ENCODE results near the gene NOB1.
"Not testable (repeated sequence)": the region's sequence is repeated elsewhere in the genome, so short reads cannot be mapped to it uniquely, and the experiment has no call there.

NOB1 gene

DNA sequence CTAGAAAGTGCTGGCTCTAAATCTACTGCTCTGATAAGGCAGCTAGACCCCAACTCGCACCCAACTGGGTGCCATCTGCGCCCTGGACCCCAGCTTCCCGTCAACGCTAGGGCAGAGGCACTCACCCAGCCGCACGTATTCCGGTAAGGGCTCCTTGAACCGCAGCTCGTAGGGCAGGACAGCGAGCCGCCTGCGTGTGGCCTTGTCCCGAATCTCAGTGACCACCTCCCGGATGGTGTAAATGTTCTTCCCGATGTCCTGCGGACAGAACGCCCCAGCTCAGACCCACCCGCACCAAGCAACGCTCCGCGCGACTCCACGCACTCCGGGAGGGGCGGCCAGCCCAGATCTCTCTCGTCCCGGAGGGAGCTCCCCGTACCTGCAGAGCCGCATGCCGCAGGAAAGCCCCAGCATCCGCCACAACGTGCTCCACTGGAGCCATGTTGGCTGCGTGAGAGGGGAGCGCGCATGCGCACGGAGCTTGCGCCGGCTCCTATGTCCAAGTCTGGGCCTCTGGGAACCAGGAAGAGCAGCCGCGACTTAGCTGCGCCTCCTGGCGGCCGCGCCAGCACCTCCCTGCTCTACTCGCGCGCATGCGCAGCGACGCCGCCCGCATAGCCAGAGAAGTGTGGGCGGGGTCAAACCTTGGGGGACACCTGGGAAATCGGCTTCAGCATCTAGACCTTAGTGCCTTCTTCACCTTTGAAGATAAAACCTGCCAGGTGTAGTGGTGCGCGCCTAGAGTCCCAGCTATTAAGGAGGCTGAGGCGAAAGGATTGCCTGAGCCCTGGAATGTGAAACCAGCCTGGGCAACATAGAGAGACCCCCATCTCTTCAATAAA is at the start of gene NOB1:
Gene NOB1 (minus strand): TSS at position 458 of the 842 bp plus-strand sequence. CDS start 16 bp downstream, at position 442.
- in situ Hi-C loops (cut with MboI; ENCODE audit: low sequenced_read_pairs) = no loop called here

DNA sequence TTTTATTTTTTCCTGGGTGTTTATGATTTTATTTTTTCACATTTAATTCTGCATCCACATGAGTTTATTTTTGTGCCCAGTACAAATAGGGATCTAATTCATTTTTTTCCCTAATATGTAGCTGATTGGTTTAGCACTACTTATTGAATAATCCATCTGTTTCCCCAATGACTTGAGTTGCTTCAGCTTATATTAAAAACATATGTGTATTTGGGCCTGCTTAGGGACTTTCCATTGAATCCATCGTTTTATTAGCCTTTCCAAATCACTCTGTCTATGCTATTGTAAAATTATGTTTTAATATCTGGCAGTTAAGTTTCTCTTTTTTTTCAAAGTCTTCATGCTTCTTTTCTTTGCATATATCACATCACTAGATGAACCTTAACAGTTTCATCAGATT is 49.6 kb upstream of the NOB1 start:
- in situ Hi-C loops (cut with MboI; ENCODE audit: low sequenced_read_pairs) = no loop called here

DNA sequence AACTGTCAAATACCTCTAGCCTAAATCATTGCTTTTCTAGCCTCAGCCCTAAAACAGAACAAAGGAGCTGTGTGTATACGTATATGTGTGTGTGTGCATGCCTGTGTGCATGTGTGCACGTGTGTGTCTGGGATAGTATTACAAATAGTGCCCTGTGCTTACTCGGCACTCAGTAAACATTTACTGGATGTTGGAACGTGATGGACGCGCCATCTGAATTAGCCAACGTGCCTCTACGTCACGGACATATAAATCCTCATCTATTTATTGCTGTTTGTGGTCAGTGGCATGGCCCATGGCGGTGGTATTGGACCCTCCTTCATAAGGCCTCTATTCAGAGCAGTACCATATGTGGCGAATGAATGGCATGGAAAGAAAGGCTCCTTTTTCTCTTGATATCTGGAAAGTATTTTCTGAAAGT is 44.9 kb upstream of the NOB1 start:
- in situ Hi-C loops (cut with MboI; ENCODE audit: low sequenced_read_pairs) = no loop called here

DNA sequence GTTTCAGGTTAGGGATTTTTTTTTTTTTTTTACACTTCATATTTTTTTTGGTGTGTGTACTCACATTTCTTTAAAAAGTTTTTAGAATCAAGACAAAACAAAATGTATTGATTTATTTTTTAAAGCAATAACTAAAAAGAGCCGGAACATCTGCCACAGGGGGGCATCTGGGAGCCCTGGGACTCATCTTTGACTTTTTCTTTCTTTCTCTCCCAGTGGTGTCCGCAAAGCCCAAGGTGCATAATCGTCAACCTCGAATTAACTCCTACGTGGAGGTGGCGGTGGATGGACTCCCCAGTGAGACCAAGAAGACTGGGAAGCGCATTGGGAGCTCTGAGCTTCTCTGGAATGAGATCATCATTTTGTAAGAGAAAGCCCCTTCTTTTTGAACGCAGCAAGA is 43.7 kb upstream of the NOB1 start:
- in situ Hi-C loops (cut with MboI; ENCODE audit: low sequenced_read_pairs) = no loop called here

DNA sequence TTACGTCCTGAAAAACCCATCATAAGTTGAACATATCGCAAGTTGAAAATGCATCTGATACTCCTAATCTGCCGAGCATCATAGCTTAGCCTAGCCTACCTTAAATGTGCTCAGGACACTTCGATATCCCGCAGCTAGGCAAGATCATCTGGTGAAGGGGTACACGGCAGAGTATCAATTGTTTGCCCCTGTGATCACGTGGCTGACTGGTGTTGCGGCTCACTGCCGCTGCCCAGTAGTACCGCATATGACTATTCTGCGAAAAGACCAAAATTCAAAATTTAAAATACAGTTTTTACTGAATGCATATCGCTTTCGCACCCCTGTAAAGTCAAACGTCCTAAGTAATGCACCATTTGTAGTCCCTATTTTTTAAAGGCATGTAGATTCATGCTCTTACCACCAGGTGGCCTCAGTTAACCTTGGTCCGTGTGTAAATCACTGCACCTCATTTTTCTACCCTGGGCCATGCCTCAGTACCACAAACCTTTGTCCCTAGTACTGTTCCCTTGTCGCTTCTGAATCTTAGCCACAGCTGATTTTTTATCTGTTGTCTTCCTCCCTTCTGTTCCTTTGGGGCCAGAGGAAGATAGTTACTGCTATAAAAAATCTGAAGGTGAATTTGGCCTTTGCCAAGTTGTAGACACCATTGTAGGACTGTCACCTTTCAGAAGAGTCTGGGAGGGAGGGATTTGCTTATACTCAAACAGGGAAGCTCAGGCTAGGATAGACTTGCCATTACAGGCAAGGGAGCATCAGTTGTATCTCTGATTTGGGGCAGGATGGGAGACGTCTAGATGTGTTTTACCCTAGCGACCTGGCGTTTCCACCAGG is 41.8 kb upstream of the NOB1 start:
- in situ Hi-C loops (cut with MboI; ENCODE audit: low sequenced_read_pairs) = no loop called here

DNA sequence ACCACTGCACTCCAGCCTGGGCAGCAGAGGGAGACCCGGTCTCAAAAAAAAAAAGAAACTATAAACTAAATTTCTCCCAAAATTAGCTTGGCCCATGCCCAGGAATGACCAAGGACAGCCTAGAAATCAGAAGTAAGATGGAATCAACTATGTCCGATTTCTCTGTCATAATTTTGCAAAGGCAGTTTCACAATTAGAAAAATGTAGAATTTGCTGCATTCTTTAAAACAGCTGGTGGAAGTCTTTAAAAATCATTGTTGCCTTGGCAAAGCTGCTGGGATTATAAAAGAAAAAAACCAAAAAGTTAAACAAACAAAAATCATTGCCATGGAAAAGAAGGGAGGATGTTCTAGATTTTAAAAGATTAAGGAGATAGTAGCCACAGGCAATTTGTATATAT is 39.8 kb upstream of the NOB1 start:
- in situ Hi-C loops (cut with MboI; ENCODE audit: low sequenced_read_pairs) = no loop called here

DNA sequence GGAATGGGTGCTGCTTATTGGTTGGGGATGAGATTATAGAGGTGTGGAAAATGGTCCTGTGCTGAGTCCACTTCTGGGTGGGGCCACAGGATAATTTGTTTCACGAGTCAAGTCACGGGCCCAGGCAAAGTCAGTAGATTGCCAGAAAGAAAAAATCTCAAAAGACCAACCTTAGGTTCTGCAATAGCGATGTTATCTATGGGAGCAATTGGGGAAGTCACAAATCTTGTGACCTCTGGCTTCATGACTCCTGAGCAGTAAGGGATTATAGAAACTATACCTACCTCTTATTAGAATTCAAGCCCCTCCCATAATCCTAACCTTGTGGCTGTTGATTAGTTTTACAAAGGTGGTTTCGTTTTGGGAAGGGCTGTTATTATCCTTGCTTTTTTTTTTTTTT is 38.8 kb upstream of the NOB1 start:
- in situ Hi-C loops (cut with MboI; ENCODE audit: low sequenced_read_pairs) = no loop called here

DNA sequence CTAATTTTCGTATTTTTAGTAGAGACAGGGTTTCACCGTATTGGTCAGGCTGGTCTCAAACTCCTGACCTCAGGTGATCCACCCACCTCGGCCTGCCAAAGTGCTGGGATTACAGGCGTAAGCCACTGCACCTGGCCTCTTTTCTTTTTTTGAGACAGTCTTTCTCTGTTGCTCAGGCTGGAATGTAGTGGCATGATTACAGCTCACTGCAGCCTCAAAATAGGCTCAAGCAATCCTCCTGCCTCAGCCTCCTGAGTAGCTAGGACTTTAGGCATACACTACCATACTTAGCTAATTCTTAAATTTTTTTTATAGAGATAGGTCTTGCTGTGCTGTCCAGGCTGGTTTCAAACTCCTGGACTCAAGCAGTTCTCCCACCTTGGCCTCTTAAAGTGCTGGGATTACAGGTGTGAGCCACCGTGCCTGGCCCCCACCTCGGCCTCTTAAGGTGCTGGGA is 36.7 kb upstream of the NOB1 start:
- in situ Hi-C loops (cut with MboI; ENCODE audit: low sequenced_read_pairs) = not testable (repeated sequence)

DNA sequence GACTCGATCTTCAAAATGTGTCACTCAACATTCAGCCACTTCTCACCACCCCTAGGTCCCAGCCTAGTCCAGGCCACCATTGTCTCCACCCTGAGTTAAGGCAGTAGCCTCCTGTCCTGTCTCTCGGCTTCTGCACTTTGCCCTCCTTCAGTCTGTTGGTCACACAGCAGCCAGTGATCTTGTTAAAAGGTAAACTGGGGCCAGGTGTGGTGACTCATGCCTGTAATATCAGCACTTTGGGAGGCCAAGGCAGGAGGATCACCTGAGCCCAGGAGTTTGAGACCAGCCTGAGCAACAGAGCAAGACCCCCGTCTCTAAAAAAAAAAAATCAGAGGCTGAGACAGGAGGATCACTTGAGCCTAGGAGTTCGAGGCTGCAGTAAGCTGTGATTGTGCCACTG is 33.2 kb upstream of the NOB1 start:
- in situ Hi-C loops (cut with MboI; ENCODE audit: low sequenced_read_pairs) = no loop called here

DNA sequence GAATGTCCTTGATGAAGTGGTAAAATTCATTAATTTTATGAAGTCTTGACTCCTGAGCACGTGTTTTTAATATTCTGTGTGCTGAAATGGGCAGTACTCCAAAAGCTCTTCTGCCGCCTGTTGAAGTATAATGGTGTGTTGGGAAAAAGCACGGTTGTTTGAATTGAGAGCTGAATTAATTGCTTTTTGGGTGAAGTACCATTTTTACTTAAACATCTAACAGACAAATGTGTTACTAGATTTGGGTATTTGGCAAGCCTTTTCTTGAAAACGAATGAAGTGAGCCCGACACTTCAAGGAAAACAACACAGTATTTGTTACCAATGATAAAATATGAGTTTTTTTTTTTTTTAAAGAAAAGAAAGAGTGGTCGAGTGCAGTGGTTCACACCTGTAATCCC is 29.9 kb upstream of the NOB1 start:
- in situ Hi-C loops (cut with MboI; ENCODE audit: low sequenced_read_pairs) = no loop called here

DNA sequence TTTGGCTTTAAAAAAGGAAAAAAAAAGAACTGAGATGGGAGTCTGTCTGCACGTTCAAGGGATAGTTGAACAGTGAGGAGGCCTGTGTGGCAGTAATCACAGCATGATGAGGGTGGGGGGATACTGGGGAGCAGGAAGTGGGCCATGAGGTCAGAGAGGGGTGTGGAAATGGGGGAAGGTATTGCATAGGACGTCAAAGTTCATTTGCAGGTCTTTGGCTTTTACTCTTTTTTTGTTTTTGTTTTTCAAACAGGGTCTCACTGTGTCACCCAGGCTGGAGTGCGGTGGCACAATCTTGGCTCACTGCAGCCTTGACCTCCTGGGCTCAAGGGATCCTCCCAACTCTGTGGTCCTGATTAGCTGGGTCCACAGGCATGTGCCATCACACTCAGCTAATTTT is 26.4 kb upstream of the NOB1 start:
- in situ Hi-C loops (cut with MboI; ENCODE audit: low sequenced_read_pairs) = no loop called here

DNA sequence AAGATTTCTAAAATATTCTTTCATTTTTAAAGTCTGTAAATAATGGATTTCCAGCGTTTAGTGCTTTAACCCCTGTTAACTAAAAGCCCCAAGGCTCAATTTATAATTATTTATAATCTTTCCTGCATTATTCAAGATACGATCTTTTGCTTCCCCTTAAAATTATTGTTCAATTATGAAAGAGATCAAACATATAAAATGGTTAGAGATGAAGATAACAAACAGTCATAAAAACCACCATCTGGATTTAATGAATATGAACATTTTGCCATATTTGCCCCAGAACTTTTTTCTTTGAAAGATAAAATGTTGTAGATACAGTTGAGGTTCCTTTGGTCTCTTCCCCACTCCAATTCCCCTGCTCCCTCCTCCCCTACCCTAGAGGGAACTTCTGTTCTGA is 25.0 kb upstream of the NOB1 start:
- in situ Hi-C loops (cut with MboI; ENCODE audit: low sequenced_read_pairs) = no loop called here

DNA sequence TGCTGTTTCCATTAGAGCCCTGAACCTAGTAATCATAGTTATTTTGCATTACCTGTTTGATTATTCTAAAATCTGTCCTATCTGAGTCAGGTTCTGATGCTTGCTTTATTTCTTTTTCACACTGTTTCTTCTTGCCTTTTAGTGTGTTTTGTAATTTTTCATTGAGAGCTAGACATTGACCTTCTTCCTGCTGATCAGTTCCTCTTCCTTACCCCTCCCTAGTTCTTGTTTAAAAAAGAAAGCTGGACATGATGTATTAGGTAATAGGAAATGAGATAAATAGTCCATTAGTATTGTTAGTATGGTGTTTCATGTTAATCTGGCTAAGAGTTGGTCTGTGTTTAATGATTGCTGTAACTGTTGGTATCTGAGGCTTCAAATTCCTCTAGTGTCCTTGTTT is 20.8 kb upstream of the NOB1 start:
- in situ Hi-C loops (cut with MboI; ENCODE audit: low sequenced_read_pairs) = no loop called here

DNA sequence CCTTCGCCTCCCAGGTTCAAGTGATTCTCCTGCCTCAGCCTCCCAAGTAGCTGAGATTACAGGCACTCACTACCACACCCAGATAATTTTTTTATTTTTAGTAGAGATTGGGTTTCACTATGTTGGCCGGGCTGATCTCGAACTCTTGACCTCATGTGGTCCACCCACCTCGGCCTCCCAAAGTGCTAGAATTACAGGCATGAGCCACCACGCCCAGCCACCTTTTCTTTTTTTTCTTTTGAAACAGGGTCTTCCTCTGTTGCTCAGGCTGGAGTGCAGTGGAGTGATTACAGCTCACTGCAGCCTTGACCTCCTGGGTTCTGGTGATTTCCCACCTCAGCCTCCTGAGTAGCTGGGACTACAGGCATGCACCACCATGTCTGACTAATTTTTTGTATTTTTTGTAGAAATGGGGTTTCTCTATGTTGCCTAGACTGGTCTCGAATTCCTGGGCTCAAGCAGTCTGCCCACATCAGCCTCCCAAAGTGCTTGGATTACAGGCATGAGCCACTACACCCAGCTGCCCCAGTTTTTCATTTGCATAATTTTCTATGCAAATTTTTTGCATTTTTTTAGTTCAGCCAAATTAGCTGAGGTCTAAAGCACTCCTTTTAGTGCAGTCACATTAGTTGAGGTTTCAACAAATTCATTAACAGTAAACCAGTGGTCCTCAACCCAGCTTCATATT is 18.7 kb upstream of the NOB1 start:
- in situ Hi-C loops (cut with MboI; ENCODE audit: low sequenced_read_pairs) = no loop called here

DNA sequence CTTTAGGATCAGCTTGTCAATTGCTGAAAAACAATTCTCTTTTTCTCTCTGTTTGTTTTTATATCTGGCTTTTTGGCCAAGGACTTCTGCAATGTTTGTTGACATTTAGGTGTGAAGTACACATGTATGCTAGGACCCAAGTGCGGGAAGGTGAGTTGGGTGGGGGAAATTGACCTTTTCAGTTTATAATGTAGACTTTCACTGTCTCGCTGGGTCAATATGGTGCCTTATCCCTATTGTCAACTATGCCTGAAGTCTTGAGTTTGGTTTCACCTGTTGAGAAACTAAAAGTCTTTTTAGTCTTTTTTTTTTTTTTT is 16.9 kb upstream of the NOB1 start:
- in situ Hi-C loops (cut with MboI; ENCODE audit: low sequenced_read_pairs) = no loop called here

DNA sequence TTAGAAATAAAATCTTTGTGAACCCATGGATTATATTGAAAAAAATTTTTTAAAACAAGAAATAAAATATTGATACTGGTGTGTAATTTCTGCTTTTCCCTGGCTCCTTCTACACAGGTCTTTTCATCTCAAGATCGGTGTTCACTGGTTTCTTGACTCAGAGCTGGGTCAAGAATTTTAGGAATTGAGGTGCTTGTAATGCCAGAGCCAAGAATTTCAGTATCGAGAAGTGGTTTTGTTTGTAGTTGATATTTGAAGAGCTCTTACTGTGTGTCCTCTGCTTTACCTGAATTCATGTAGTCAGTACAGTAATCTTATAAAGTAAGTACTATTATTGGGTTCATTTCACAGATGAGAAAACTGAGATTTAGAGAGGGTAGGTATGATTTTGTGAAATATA is 14.7 kb upstream of the NOB1 start:
- in situ Hi-C loops (cut with MboI; ENCODE audit: low sequenced_read_pairs) = no loop called here

DNA sequence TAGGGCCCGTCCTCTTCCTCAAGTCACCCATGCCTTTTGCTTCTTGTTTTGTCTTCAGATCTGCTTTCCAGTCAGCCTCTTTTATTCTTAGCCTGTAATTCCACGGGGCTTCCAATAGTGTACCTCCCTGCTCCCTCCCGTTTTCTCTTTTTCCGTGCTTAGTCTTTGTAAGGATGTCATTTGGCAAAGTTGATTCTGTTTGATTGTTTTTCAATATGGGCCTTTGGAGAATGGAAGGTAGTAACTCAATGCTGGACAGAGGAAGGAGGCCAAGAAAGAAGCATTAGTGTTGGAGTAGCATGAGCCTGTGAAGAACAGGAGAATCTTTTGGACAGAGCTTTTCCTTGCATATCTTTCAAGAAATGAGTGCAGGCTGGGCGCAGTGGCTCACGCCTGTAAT is 13.9 kb upstream of the NOB1 start:
- in situ Hi-C loops (cut with MboI; ENCODE audit: low sequenced_read_pairs) = no loop called here

DNA sequence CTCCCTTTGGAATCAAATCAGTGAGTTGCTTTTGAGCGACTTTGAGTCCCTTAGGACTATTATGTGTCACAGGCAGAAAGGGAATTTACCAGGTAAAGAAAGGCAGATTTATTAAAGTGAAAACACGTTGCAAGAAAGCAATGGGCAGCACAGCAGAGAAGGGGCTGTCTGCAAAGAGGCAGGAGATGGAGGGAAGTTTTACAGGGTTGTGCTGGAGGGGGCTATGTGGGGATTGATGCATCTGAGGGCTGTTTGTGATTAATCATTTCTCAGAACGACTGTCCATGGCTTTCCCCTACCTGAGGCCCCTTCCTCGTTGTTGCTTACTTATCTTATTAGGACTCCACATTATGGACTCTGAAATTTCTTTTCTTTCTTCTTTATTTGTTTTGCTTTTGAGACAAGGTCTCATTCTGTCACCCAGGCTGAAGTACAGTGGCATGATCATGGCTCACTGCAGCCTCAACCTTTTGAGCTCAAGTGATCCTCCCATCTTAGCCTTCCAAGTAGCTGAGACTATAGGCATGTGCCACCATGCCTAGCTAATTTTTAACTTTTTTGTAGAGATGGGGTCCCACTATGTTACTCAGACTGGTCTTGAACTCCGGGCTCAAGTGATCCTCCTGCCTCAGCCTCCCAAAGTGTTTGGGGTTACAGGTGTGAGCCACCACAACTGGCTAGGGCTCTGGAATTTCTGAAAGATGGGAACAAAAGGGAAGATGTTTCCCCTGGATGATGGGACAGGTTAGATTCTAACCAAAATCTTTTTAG is 12.9 kb upstream of the NOB1 start:
- in situ Hi-C loops (cut with MboI; ENCODE audit: low sequenced_read_pairs) = no loop called here

DNA sequence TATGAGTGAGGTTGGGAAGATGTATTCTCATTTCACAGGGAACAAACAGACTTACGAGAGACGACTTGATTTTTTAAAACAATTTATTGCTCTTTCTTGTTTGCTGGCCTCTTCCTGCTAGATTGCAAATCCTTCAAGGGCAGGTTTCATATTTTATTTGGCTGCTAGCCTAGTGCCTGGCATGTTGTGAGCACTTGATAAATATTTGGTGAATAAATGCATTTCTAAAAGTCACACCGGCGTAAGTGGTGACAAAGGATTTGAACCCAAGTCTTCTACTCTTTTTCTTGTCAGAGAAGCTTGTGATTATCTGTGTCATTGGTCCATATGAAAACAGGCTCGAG is 8.8 kb upstream of the NOB1 start:
- in situ Hi-C loops (cut with MboI; ENCODE audit: low sequenced_read_pairs) = no loop called here

DNA sequence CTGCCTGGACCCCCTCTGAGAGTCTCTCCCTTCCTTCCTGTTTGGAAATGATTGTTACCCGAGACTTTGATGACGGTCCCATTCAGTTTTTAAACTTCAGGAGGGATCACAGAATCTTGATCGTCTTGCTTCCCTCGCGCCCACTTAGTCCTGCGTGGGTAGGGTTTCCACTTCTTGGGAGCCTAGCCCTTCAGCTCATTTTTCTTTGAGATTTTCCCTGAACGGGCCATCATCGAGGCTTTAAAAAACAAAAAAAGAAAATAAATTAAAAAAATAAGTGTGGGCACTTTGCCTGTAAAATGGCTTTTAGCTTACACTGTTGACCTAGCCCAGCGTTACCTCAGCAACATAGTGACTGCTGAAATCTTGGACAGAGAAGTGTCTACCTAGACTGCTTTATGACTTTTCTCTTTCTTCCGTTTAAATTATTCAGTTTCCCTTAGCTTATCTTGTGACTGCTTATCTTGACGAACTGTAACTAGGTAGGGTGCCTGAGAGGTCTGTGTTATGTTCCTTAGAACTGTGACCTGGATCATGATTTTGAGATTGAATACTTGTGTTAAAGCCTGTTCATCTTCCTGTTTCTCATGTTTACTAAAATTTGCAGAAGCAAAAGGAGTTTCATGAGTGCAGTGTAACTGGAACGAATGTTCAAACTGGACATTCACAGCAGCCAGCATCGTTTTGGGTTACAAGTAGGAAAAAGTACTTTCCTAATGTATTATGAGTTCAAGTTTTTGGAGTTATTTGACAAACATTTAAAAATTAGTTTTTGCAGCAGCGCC is 8.3 kb upstream of the NOB1 start:
- in situ Hi-C loops (cut with MboI; ENCODE audit: low sequenced_read_pairs) = no loop called here
